IMR-90 (cell line): ENCODE data around the gene HOXC6. TPM values are rescaled to one million over a fixed set of nuclear protein-coding genes. Genes with fewer than 3 reads are reported as not detected.

Experiments used
- ATAC-seq: fragments of 200-7000 bp; cut with Tn5 transposase; 2 replicates; pipeline ENCODE4 v1.9.1; 2020; ENCODE audit warnings: low read depth, mild to moderate bottlenecking, moderate library complexity
- BruUV-seq: library from RNA; stranded (reverse); fragments of 400-500 nt; replicated peaks from 2 replicates; lab custom pipeline; 2021; lab: Mats Ljungman, UMichigan
- CTCF ChIA-PET: fragments of 300-600 bp; formaldehyde crosslinking; extraction: SDS; loops from one replicate; lab custom pipeline; 2021; ENCODE audit warnings: antibody characterized with exemption; lab: Yijun Ruan, JAX
- POLR2A ChIA-PET: fragments of 300-600 bp; sonication (Branson Sonifier 250); formaldehyde crosslinking; loops from one replicate; lab custom pipeline; 2022; ENCODE audit warnings: antibody characterized with exemption; ENCODE audit not compliant: unreplicated experiment; lab: Charles Lee
- DNase-seq: peaks from one replicate; pipeline ENCODE4 v3.0.0; 2013
- H2AFZ ChIP-seq: replicated peaks from 2 replicates; pipeline ENCODE3; 2013; ENCODE audit warnings: low read length, mild to moderate bottlenecking; ENCODE audit not compliant: poor library complexity
- H2AK5ac ChIP-seq: 2 replicates; pipeline ENCODE4 v1.6.1; 2013; ENCODE audit warnings: low read depth, low read length, inconsistent platforms
- H2AK9ac ChIP-seq: replicated peaks from 2 replicates; pipeline ENCODE3; 2013; ENCODE audit warnings: mild to moderate bottlenecking, low read depth, low read length, moderate library complexity; ENCODE audit not compliant: poor library complexity
- H2BK120ac ChIP-seq: 2 replicates; pipeline ENCODE4 v1.6.1; 2013; ENCODE audit warnings: low read depth, low read length, inconsistent platforms
- H2BK15ac ChIP-seq: 3 replicates; pipeline ENCODE4 v1.6.1; 2013; ENCODE audit warnings: low read depth, low read length, inconsistent platforms
- H2BK20ac ChIP-seq: 2 replicates; pipeline ENCODE4 v1.6.1; 2013; ENCODE audit warnings: low read depth, mild to moderate bottlenecking, inconsistent platforms, low read length, moderate library complexity
- H2BK5ac ChIP-seq: 2 replicates; pipeline ENCODE4 v1.6.1; 2013; ENCODE audit warnings: mild to moderate bottlenecking, low read depth, low read length, inconsistent platforms; ENCODE audit not compliant: poor library complexity, severe bottlenecking
- H3K14ac ChIP-seq: replicated peaks from 2 replicates; pipeline ENCODE4 v1.6.1; 2013; ENCODE audit warnings: low read depth, low read length, inconsistent platforms
- H3K18ac ChIP-seq: 2 replicates; pipeline ENCODE4 v1.6.1; 2013; ENCODE audit warnings: low read depth, low read length, control low read depth
- H3K23ac ChIP-seq: 2 replicates; pipeline ENCODE4 v1.6.1; 2013; ENCODE audit warnings: low read depth, low read length, inconsistent platforms
- H3K27ac ChIP-seq: 2 replicates; pipeline ENCODE4 v1.5.1; 2013; ENCODE audit warnings: mild to moderate bottlenecking, control low read depth, low read length; ENCODE audit not compliant: insufficient read depth
- H3K27me3 ChIP-seq: 2 replicates; pipeline ENCODE4 v1.6.1; 2013; ENCODE audit warnings: low read length; ENCODE audit not compliant: control insufficient read depth, insufficient read depth
- H3K36me3 ChIP-seq: 2 replicates; pipeline ENCODE4 v1.6.1; 2013; ENCODE audit warnings: low read length, mixed read lengths; ENCODE audit not compliant: control insufficient read depth, insufficient read depth
- H3K4ac ChIP-seq: 2 replicates; pipeline ENCODE4 v1.6.1; 2013; ENCODE audit warnings: low read depth, low read length, inconsistent platforms
- H3K4me1 ChIP-seq: 2 replicates; pipeline ENCODE4 v1.6.1; 2013; ENCODE audit warnings: low read length, mixed read lengths; ENCODE audit not compliant: control insufficient read depth, insufficient read depth
- H3K4me2 ChIP-seq: 2 replicates; pipeline ENCODE4 v1.6.1; 2013; ENCODE audit warnings: low read depth, mild to moderate bottlenecking, control low read depth, low read length, moderate library complexity
- H3K4me3 ChIP-seq: 2 replicates; pipeline ENCODE4 v1.5.1; 2013; ENCODE audit warnings: low read depth, mild to moderate bottlenecking, control low read depth, low read length, moderate library complexity; ENCODE audit not compliant: insufficient read depth
- H3K56ac ChIP-seq: 2 replicates; pipeline ENCODE4 v1.6.1; 2013; ENCODE audit warnings: low read length, inconsistent platforms; ENCODE audit not compliant: insufficient read depth; ENCODE audit errors: extremely low read depth
- H3K79me1 ChIP-seq, 2 experiments: 2 replicates each; pipeline ENCODE4 v1.6.1; 2013; ENCODE audit warnings: low read length in 2 of 2, inconsistent platforms in 1 of 2, low read depth in 1 of 2
- H3K9ac ChIP-seq: 2 replicates; pipeline ENCODE4 v1.6.1; 2013; ENCODE audit warnings: low read depth, low read length, control low read depth
- H3K9me1 ChIP-seq: 2 replicates; pipeline ENCODE4 v1.6.1; 2013; ENCODE audit warnings: low read length, inconsistent platforms; ENCODE audit not compliant: insufficient read depth
- H3K9me3 ChIP-seq: 2 replicates; pipeline ENCODE4 v1.6.1; 2013; ENCODE audit warnings: low read length; ENCODE audit not compliant: control insufficient read depth, insufficient read depth
- H4K20me1 ChIP-seq: 2 replicates; pipeline ENCODE4 v1.6.1; 2013; ENCODE audit warnings: low read length, inconsistent platforms; ENCODE audit not compliant: insufficient read depth
- H4K5ac ChIP-seq: 2 replicates; pipeline ENCODE4 v1.6.1; 2013; ENCODE audit warnings: mild to moderate bottlenecking, low read depth, low read length, control low read depth
- H4K8ac ChIP-seq, 2 experiments: 2 replicates each; pipeline ENCODE4 v1.6.1; 2013; ENCODE audit warnings: low read depth in 2 of 2, low read length in 2 of 2, control low read depth in 1 of 2, inconsistent platforms in 1 of 2
- H4K91ac ChIP-seq: 2 replicates; pipeline ENCODE4 v1.6.1; 2013; ENCODE audit warnings: low read depth, low read length, inconsistent platforms; ENCODE audit not compliant: insufficient read depth
- BHLHE40 ChIP-seq: fragments of 150-350 bp; IDR thresholded peaks from 2 replicates; pipeline ENCODE4 v1.6.1; 2016; ENCODE audit warnings: mild to moderate bottlenecking, low read depth, low read length
- CEBPB ChIP-seq: IDR thresholded peaks from 2 replicates; pipeline ENCODE4 v1.6.1; 2012; ENCODE audit warnings: low read depth, low read length, improper control_type of control experiment
- CHD1 ChIP-seq: IDR thresholded peaks from 2 replicates; pipeline ENCODE4 v1.6.1; 2012; ENCODE audit warnings: low read depth, low read length, improper control_type of control experiment
- CTCF ChIP-seq: conservative IDR thresholded peaks from 2 replicates; pipeline ENCODE4 v1.5.1; 2012; ENCODE audit warnings: mild to moderate bottlenecking, low read depth, low read length, improper control_type of control experiment
- ELK1 ChIP-seq: fragments of 150-350 bp; IDR thresholded peaks from 2 replicates; pipeline ENCODE4 v1.6.1; 2016; ENCODE audit warnings: low read depth, mild to moderate bottlenecking, low read length, moderate library complexity, borderline replicate concordance
- FOS ChIP-seq: fragments of 150-350 bp; IDR thresholded peaks from 2 replicates; pipeline ENCODE4 v1.6.1; 2016; ENCODE audit warnings: low read depth, low read length
- MAFK ChIP-seq: IDR thresholded peaks from 2 replicates; pipeline ENCODE4 v1.6.1; 2012; ENCODE audit warnings: low read depth, low read length, improper control_type of control experiment
- MAZ ChIP-seq: IDR thresholded peaks from 2 replicates; pipeline ENCODE4 v1.6.1; 2012; ENCODE audit warnings: low read depth, mild to moderate bottlenecking, low read length, improper control_type of control experiment, moderate library complexity, borderline replicate concordance
- MXI1 ChIP-seq: IDR thresholded peaks from 2 replicates; pipeline ENCODE4 v1.6.1; 2012; ENCODE audit warnings: low read depth, mild to moderate bottlenecking, low read length, moderate library complexity, borderline replicate concordance
- NFE2L2 ChIP-seq: fragments of 150-350 bp; IDR thresholded peaks from 2 replicates; pipeline ENCODE4 v1.6.1; 2016; ENCODE audit warnings: low read depth, mild to moderate bottlenecking, low read length
- POLR2A ChIP-seq: IDR thresholded peaks from 2 replicates; pipeline ENCODE4 v1.6.1; 2012; ENCODE audit warnings: mild to moderate bottlenecking, low read depth, low read length
- RAD21 ChIP-seq: IDR thresholded peaks from 2 replicates; pipeline ENCODE4 v1.6.1; 2012; ENCODE audit warnings: low read length, improper control_type of control experiment
- RFX5 ChIP-seq: IDR thresholded peaks from 2 replicates; pipeline ENCODE4 v1.8.0; 2012; ENCODE audit warnings: low read depth, mild to moderate bottlenecking, low read length, moderate library complexity
- SMC3 ChIP-seq: fragments of 150-350 bp; IDR thresholded peaks from 2 replicates; pipeline ENCODE4 v1.6.1; 2016; ENCODE audit warnings: low read depth, mild to moderate bottlenecking, antibody characterized with exemption, low read length, moderate library complexity
- USF2 ChIP-seq: fragments of 150-350 bp; IDR thresholded peaks from 2 replicates; pipeline ENCODE4 v1.6.1; 2017; ENCODE audit warnings: mild to moderate bottlenecking, antibody characterized with exemption, low read length, low read depth
- WGBS, 2 experiments: methylation state at CpG; one replicate each; pipeline versions ENCODE4 v1.1.5 to v1.1.7; 2013; ENCODE audit warnings: missing lambda C conversion rate in 2 of 2; ENCODE audit not compliant: insufficient read length in 1 of 2; ENCODE audit errors: extremely low coverage in 2 of 2; 5-methylcytosine and 5-hydroxymethylcytosine counted together
- dilution Hi-C: fragments of 300-500 bp; cut with HindIII; formaldehyde crosslinking; loops from one replicate; pipeline ENCODE4 v1.14.3; 2018; ENCODE audit warnings: low sequenced_read_pairs; ENCODE audit not compliant: unreplicated experiment
- in situ Hi-C: fragments of 300-500 bp; cut with MboI; formaldehyde crosslinking; loops from 3 replicates; pipeline ENCODE4 v1.14.3; 2019; ENCODE audit warnings: low sequenced_read_pairs, inconsistent platforms, mixed read lengths
- intact Hi-C: fragments of 100-400 bp; cut with micrococcal nuclease; formaldehyde crosslinking; loops from 2 replicates; pipeline ENCODE4 v1.10.0; 2022
- polyA plus RNA-seq, 3 experiments: library from polyadenylated mRNA; depleted of rRNA; stranded (reverse); fragments of >200 nt; gene quantifications; 2 replicates each; pipeline ENCODE4 v1.2.3, GENCODE V29; 2012; ENCODE audit warnings: low replicate concordance in 1 of 3
- total RNA-seq: library from RNA; depleted of rRNA; stranded (reverse); fragments of >200 nt; gene quantifications from 2 replicates; pipeline ENCODE4 v1.2.3, GENCODE V29; 2012

The HOXC6 gene
- total and polyA plus RNA-seq, 2 of the 4 experiments (the other 2 are of a cell fraction), result 1.1 TPM; not detected in 1

- ATAC-seq, result no peak
- CTCF ChIA-PET, result interaction anchor here (0.7 kb wide), 2 partner anchors 21 to 144 kb away, joined by 3 read pairs; no protein-coding TSS in a partner anchor
- dilution Hi-C loops, result no loop called here
- no peak for TF ChIP-seq MXI1
- TF ChIP-seq USF2, result no peak
- no peak for TF ChIP-seq POLR2A
- TF ChIP-seq SMC3, result no peak
- TF ChIP-seq RAD21, result no peak
- no peak for TF ChIP-seq FOS
- TF ChIP-seq MAZ, result no peak
- TF ChIP-seq ELK1, result no peak
- no peak for TF ChIP-seq RFX5
- TF ChIP-seq NFE2L2, result no peak
- no peak for TF ChIP-seq CEBPB
- TF ChIP-seq CHD1, result no peak
- TF ChIP-seq BHLHE40, result no peak
- no peak for TF ChIP-seq MAFK
- TF ChIP-seq CTCF, result no peak
Measured at GRCh38 chr12:53978477-53979356, 49.5 kb upstream of the HOXC6 start.

More at GRCh38 chr12:53978477-53979356, 49.5 kb upstream of the HOXC6 start:
- no peaks in the 10 kb centered on the region for H3K36me3 ChIP-seq
- no peak overlapping the region for H2AK9ac ChIP-seq
- no peak overlapping the region for H3K18ac ChIP-seq
- intact Hi-C loops (no loop called here), in situ Hi-C loops (no loop called here)
- no peak overlapping the region for H3K14ac ChIP-seq
- no peak overlapping the region for H3K23ac ChIP-seq
- peaks cover 2% of the 10 kb centered on the region; the same call in 1 of the 2 replicates for H3K4me1 ChIP-seq
- peaks cover 2% of the 10 kb centered on the region; the same call in 1 of the 2 replicates for H4K20me1 ChIP-seq
- BruUV-seq, result no TSS peak
- H3K27ac ChIP-seq, result no peak overlapping the region
- H3K56ac ChIP-seq, result no peak overlapping the region
- H4K91ac ChIP-seq, result no peak overlapping the region
- H4K5ac ChIP-seq, result no peak overlapping the region
- H2AK5ac ChIP-seq, result no peak overlapping the region
- H3K9ac ChIP-seq, result no peak overlapping the region
- peaks cover 7% of the 10 kb centered on the region for H3K9me3 ChIP-seq
- no peak overlapping the region for H3K4me3 ChIP-seq
- POLR2A ChIA-PET, result interaction anchor here (0.5 kb wide), 1 partner anchor 325 kb away, joined by 4 read pairs; no protein-coding TSS in a partner anchor
- no peak overlapping the region for H4K8ac ChIP-seq
- peaks cover 95% of the 10 kb centered on the region for H3K27me3 ChIP-seq
- no peak overlapping the region for H3K4ac ChIP-seq
- no peak overlapping the region for H2BK120ac ChIP-seq
- no peak for DNase-seq
- no peak overlapping the region for H2BK15ac ChIP-seq
- no peaks in the 10 kb centered on the region for H3K79me1 ChIP-seq
- no peaks in the 10 kb centered on the region for H3K9me1 ChIP-seq
- no CpG with 5 or more reads among the region's 15 CpGs for WGBS, 2 experiments
- H3K4me2 ChIP-seq, result no peak overlapping the region
- no peak overlapping the region for H2BK20ac ChIP-seq
- H2AFZ ChIP-seq, result no peak overlapping the region
- H2BK5ac ChIP-seq, result no peak overlapping the region
